Endothelial cell of umbilical vein (primary cell): ENCODE measurements around the gene ACBD6.
A peak's percentile ranks its signal among the peaks of the same experiment; 100 is the strongest.

ENCODE experiments used
- CTCF ChIP-seq, 2 donors: IDR thresholded peaks; 1 replicate in 1 of 2; 2 replicates in 1 of 2; pipeline ENCODE4 v1.5.1; 2011; ENCODE audit warnings: low read length in 2 of 2, mild to moderate bottlenecking in 2 of 2, moderate library complexity in 2 of 2, control low read depth in 1 of 2, inconsistent platforms in 1 of 2, low read depth in 1 of 2; ENCODE audit not compliant: insufficient read depth in 1 of 2; ENCODE audit errors: extremely low read depth in 1 of 2
- EZH2 ChIP-seq: IDR thresholded peaks from 2 replicates; pipeline ENCODE4 v1.6.1; 2012; ENCODE audit warnings: borderline replicate concordance, low read depth, mild to moderate bottlenecking, moderate library complexity, low read length, inconsistent platforms; ENCODE audit not compliant: severe bottlenecking
- FOS ChIP-seq: IDR thresholded peaks from 2 replicates; pipeline ENCODE4 v1.6.1; 2011; ENCODE audit warnings: mild to moderate bottlenecking, low read length, moderate library complexity, borderline replicate concordance; ENCODE audit not compliant: insufficient read depth
- GATA2 ChIP-seq: IDR thresholded peaks from 2 replicates; pipeline ENCODE4 v1.7.0; 2011; ENCODE audit warnings: low read depth, mild to moderate bottlenecking, moderate library complexity, mixed read lengths, low read length; ENCODE audit not compliant: insufficient read length, insufficient read depth
- MAX ChIP-seq: IDR thresholded peaks from 2 replicates; pipeline ENCODE4 v1.6.1; 2011; ENCODE audit not compliant: insufficient read depth, insufficient read length
- POLR2A ChIP-seq: IDR thresholded peaks from 2 replicates; pipeline ENCODE4 v1.6.1; 2012; ENCODE audit warnings: low read depth, mild to moderate bottlenecking, control low read depth, low read length
- POLR2AphosphoS5 ChIP-seq: IDR thresholded peaks from 2 replicates; pipeline ENCODE4 v1.6.1; 2012; ENCODE audit warnings: low read depth, mild to moderate bottlenecking, control low read depth, low read length, moderate library complexity; ENCODE audit not compliant: insufficient read depth

- TF ChIP-seq EZH2 (peak; percentile 27), POLR2A (no peak), CTCF (IDR thresholded peaks at IDR 0.05; ENCODE audit: extremely low read depth in 1 of 2, insufficient read depth in 1 of 2, low read depth in 1 of 2, low read length in 2 of 2) (no peak), POLR2AphosphoS5 (no peak), FOS (no peak), MAX (no peak), GATA2 (no peak)
These were observed 263.7 kb downstream of the ACBD6 start for GRCh38 chr1:180238675-180239074.
